HG02623 (cell line): ENCODE results near the gene PKD1L1.
"Not testable (repeated sequence)": the region's sequence is repeated elsewhere in the genome, so short reads cannot be mapped to it uniquely, and the experiment has no call there.

Source experiments
- ATAC-seq: cut with Tn5 transposase; IDR thresholded peaks from one replicate; pipeline ENCODE4 v1.9.1; 2021; ENCODE audit warnings: moderate library complexity; ENCODE audit not compliant: unreplicated experiment

The PKD1L1 gene

GRCh38 chr7:47948141-47948790 is at the start of gene PKD1L1:
Gene PKD1L1, minus strand, starts transcription at chr7:47948466. Its CDS starts 26 bp downstream, at chr7:47948440.
- ATAC-seq: no peak

GRCh38 chr7:47992446-47992845 is 44.2 kb upstream of the PKD1L1 start:
- no peak for ATAC-seq

- peak; percentile 99 for ATAC-seq
Measured at GRCh38 chr7:47991741-47992311, 43.6 kb upstream of the PKD1L1 start.

GRCh38 chr7:47991270-47991669 is 43.0 kb upstream of the PKD1L1 start:
- ATAC-seq: no peak

GRCh38 chr7:47990592-47990991 is 42.3 kb upstream of the PKD1L1 start:
- ATAC-seq: no peak

- not testable (repeated sequence) for ATAC-seq
Measured at GRCh38 chr7:47989607-47990400, 41.5 kb upstream of the PKD1L1 start.

- no peak for ATAC-seq
Measured at GRCh38 chr7:47988496-47989386, 40.5 kb upstream of the PKD1L1 start.

- no peak for ATAC-seq
Measured at GRCh38 chr7:47982610-47983009, 34.3 kb upstream of the PKD1L1 start.

GRCh38 chr7:47980648-47981047 is 32.4 kb upstream of the PKD1L1 start:
- not testable (repeated sequence) for ATAC-seq

GRCh38 chr7:47979832-47980181 is 31.5 kb upstream of the PKD1L1 start:
- no peak for ATAC-seq

GRCh38 chr7:47979145-47979831 is 31.0 kb upstream of the PKD1L1 start, which contains the start of gene HUS1:
Gene HUS1, minus strand, starts transcription at chr7:47979615. Its CDS starts 96 bp downstream, at chr7:47979519.
- peak; percentile 99 for ATAC-seq

GRCh38 chr7:47978790-47979144 is 30.5 kb upstream of the PKD1L1 start:
- ATAC-seq: no peak

GRCh38 chr7:47973739-47974138 is 25.5 kb upstream of the PKD1L1 start:
- peak; percentile 50 for ATAC-seq

- no peak for ATAC-seq
Measured at GRCh38 chr7:47970761-47971160, 22.5 kb upstream of the PKD1L1 start.

- peak; percentile 79 for ATAC-seq
Measured at GRCh38 chr7:47968847-47969774, 20.8 kb upstream of the PKD1L1 start.

GRCh38 chr7:47967708-47968107 is 19.4 kb upstream of the PKD1L1 start:
- ATAC-seq: no peak

GRCh38 chr7:47967123-47967522 is 18.9 kb upstream of the PKD1L1 start:
- no peak for ATAC-seq

GRCh38 chr7:47965456-47965855 is 17.2 kb upstream of the PKD1L1 start:
- no peak for ATAC-seq

GRCh38 chr7:47962262-47962661 is 14.0 kb upstream of the PKD1L1 start:
- ATAC-seq: no peak
